NCI-H748 (cell line): ENCODE data around the gene CLDN14.
A peak's percentile ranks its signal among the peaks of the same experiment; 100 is the strongest.
"Not testable (repeated sequence)": the region's sequence is repeated elsewhere in the genome, so short reads cannot be mapped to it uniquely, and the experiment has no call there.

Source experiments
- DNase-seq: peaks from one replicate; lab custom pipeline; 2025; ENCODE audit not compliant: unreplicated experiment; lab: John Stamatoyannopoulos, UW

The CLDN14 gene

DNA sequence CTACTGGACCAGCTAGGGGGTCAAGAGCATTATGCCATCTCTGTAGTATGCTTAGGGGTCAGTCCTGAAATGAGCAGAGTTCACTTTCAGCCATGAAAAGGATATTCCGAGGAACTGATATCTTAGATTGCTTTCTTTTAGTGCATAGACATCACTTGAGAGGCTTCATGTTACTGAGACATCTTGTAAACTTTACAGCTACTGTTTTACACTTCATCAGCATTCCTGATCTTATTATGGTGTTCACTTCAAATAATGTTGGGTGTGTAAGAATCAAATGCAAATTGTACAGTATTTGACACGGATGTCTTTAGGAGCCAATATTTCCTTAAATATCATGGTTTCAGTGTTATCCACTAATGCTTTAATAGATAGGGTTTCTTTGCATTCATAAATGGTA lies 22.4 kb upstream of the CLDN14 start:
- no peak for DNase-seq

DNA sequence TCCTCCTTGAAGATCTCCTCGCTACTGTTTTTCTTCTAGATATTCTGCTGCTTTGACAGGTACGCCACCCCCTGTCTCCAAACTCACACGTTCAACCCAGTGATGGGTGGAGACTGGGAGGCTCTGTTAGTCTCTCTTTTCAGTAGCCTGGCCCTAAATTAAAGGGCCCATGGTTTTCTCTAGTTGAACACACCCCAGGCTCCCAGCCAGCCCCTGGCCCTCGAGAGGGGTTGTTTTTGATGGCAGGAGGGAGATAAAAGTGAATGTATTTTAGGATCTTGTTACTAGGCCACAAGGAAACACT lies 21.6 kb upstream of the CLDN14 start:
- no peak for DNase-seq

DNA sequence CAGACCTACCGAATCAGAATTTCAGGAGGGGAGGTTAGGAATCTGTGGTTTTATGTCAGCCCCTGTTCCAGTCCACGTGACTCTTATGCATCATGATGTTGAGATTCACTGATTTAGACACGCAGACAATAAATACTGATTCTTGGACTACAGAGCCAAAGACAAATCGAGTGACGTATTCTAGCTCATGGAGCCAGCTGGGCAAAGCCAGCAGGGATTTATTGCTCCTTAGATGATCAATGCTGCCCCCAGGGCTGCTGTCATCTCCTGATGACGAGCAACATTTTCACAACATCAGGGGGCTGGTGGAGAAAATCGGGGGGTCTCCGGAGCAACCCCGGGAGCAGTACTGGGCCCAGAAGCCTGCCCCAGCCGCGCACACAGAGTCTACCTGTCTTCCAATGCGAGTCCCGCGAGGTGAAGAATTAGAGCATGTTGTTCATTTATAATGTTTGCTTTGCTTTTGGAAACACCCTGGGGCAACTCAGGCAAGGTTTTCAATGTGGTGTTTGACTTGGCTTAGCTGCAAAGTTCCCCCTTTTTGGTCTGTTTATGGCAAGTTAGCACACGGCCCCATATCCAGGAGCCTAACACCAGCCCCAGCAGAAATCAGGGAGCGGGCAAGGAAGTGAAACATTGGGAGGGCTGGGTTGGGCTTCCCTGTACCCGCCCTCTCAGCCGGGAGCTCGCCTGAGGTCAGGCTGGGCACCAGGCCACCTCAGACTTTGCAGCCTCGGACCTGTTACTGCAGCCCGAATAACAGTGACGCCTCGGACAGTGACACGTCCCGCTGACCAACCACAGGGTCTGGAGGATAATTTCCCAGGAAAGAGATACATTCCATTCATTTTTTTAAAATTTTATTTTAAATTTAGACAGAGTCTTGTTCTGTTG lies 19.9 kb upstream of the CLDN14 start:
- no peak for DNase-seq

DNA sequence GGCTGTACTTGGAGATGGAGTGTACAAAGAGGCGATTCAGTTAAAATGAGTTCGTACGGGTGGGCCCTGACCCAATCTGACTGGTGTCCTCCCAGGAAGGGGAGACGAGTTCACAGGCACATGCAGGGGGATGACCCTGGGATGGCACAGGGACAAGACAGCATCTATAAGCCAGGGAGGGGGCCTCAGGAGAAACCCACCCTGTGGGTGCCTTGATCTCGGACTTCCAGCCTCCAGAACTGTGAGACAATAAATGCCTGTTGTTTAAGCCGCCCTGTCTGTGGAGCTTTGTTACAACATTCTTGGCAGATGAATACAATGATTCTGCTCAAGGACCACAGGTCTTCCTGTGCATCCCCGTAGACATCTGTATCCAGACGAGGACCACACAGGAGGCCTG lies 14.6 kb upstream of the CLDN14 start:
- no peak for DNase-seq

DNA sequence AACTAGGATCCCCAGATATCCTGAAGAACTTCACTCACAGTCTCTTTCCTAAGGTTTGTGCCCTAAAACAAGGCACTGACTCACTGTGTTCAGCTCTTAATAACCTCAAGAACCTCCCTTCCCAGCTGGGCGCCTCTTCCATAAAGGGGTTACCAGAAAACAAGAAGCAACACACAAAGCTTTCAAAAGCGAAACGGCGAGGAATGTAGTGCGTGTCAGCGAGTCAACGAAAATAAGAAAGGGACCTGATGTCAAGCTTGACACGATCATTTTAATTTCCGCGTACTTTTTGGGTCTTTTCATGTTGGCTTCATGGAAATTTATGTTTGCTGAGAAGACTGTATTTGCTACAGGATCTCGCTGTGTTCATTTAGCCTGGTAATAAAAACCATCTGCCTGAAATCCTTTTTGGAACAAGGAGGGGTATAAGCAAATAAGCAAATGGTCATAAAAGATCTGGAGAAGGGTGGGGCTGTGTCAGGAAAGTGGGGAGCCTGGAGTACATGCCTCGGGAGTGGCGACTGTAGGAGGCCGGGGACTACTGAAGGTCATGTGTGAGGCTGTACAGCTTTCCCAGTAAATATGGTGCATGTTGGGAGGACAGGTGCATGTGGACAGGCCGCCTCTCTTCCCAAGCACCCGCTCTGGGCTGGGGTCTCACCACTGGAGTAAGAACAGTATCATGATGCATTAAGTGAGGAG lies 11.4 kb upstream of the CLDN14 start:
- peak; percentile 25 for DNase-seq

DNA sequence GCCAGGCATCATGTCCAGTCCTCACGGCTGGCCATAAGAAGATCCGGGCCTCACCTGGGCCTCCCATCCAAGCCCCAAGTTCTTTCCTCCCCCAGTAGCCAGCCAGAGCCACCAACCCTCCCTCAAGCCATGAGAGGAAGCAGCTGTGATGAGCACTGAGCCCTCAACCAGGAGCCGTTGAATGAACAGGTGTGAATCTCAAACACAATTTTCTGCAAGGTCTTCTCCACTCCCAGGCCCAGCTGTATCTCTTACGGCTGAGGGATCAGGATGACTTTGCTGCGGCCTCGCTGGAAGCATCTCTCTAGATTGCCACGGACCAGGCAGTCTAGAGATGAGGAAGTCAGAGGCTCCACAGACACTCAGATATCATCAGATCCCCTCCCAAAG lies 9.8 kb upstream of the CLDN14 start:
- DNase-seq, result no peak

DNA sequence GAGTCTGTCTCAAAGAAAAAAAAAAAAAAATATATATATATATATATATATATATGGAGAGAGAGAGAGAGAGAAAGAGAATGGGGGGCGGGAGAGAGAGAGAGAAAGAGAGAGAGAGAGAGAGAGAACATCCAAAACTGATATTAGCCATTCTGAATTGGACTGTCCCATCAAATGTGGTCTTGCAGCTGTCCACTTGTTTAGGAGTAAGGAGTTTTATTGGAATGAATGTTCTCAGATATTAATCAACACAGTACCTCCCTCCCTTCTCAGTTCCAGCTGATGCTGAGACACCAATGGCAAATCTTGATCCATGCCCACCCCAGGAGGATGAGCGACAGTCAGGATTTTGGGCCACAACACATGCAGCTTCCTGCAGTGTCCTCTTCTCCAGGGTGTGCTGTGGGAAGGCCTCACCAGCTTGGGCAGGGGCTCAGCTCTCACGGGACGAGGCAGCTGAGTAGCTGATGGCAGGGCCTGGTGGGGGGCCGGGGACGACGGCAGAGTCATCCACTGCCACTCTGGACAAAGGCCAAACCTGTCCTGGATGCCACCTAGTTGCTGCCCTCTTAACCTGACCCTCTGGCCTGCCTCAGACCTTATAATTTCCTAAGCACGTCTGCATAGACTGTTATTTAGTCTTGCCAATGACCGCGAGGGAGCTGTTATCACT lies 9.3 kb upstream of the CLDN14 start:
- no peak for DNase-seq

DNA sequence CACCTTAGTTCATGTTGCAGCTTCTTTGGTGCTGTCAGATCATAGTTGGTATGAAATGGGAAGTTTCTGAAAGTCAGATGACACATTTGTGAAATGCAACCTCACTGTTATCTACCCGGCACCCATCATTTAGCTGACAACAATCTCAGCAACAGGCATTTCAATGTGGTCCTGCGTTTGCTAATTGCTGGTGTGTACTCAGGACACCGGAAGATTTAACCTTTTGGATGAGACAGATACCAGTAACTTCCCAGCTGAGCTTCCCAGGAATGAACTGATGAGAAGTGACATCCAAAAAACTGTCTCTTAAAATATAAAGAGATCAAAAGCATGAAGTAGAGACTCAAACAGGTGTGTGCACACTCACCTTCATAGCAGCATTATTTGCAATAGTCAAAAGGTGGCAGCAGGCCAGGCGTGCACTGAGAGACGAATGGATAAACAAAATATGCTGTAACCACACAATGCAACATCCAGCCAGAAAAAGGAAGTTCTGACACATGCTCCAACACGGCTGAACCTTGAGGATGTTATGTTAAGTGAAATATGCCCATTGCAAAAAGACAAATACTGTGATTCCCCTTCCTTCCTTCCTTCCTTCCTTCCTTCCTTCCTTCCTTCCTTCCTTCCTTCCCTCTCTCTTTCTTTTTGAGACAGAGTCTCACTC lies 7.9 kb upstream of the CLDN14 start:
- DNase-seq, result peak; percentile 7

DNA sequence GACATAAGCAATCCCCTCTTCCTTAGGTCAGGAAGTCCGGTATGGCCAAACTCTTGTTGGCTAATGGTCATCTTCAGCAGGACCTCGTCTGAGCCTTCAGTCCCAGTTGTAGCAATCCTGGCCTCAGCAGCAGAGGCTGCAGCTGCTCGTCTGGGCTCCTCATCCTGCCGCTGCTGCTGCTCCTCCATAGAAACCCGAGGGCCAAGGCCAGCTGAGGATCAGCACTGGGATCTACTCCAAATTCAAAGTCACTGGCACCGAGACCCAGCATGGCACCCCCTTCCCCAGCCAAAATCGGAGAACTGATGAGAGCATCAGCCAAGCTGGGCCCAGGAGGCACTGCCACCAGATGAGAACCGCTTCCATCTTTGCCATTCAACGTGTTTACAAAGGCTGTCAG lies 6.3 kb upstream of the CLDN14 start:
- DNase-seq, result no peak

DNA sequence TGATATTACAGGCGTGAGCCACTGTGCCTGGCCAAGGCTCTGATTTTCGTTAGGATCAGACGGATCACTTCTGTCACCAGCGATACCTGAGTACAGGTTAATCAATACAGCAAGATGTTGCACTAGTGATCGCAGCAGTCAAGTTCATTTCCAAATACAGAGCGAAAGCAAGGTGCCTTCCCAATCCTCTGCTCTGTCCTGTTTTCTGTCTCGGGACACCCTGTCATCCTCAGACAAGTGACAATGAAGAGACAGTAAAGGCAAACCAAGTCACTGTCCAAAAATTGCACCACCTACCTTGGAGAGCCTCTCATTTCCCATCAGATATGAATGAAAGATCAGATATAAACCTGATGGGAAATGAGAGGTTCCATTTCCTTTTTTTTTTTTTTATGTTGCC lies 5.6 kb upstream of the CLDN14 start:
- no peak for DNase-seq

DNA sequence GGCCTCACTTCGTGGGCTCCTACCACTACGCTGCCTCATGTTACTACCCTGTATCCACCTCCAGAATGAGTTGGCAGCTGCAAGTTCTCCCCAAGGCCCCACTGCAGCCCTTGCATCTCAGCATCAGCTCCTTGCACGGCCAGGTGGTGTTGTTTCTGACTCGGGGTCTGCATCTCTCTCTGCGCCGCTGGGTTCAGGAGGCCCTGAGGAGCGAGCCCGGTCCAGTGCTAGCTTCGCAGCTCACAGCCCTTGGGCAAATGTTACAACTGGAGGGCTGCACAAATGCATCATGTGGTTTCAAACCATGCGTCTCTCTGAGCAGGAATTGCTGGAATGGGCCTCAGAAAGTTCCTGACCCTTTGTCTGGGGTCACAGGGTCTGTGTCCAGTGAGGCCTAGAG lies 3.2 kb upstream of the CLDN14 start:
- DNase-seq, result no peak

DNA sequence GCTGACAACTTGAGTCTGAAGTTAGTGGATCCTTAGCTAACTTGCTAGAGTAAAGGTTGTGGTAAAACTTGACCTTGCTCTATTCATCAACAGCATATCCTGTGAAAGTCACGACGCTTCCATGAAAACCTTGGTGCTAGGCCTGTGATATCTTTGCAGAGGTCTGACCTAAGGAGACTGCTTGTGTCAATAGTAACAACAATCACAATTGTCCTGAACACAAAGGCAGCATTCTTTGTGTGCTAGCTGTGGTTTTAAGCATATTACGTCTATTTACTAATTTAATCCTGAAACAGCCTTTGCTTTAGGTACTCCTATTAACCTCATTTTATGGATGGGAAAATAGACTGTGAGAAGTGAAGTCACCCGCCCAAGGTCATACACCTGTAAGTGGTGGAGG lies 2.8 kb upstream of the CLDN14 start:
- no peak for DNase-seq

DNA sequence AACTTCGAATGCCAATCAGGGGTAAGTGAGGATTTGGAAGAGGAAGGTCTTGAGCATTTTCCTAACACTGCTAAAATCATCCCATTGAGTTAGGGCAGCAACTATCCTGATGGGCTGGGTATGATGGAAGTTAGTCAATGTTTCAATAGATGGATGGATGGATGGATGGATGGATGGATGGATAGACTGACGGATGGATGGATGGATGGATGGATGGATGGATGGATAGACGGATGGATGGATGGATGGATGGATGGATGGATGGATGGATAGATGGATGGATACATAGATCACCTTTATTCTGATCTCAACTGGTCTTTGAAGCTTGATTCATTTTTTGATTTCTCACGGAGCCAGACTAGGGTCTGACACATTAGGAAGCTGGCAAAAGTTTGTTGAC lies 2.3 kb upstream of the CLDN14 start:
- no peak for DNase-seq

DNA sequence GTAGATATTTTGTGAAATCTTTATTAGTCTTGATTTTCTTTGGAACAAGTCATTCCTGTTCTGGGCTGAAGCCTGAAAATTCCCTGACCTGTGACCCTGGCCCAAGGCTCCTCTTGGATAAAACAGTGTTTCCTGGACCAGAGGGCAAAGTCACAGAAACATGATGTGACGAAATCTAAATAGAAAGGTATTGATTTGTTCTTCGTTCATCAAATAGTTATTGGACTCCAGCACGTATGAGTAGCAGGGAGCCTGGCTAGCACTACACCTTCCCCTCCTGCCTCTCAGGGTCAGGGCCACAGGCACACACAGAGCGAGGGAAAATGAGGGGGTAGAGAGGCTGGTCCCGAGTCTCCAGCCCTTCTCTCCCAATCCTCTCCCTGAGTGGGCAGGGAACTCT lies 1.7 kb upstream of the CLDN14 start:
- DNase-seq, result no peak

DNA sequence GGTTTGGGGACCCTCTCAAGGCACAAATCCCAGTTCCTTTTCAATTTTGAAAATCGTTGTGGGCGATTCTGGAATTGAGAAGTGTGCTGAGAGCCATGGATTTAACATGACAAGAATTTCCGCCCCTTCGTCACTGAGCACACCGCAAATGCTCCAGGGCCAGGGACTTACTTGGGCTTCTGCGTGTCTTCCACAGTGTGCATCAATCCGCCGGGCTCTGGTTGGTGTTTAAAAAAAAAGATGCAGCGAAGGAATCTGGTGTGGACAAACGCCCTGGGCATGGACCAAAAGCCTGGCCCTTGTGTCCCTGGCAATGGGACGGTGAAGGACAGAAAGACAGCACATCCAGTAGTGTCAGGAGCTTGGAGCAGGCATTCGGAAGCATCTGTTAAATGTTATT lies 696 bp upstream of the CLDN14 start:
- no peak for DNase-seq

DNA sequence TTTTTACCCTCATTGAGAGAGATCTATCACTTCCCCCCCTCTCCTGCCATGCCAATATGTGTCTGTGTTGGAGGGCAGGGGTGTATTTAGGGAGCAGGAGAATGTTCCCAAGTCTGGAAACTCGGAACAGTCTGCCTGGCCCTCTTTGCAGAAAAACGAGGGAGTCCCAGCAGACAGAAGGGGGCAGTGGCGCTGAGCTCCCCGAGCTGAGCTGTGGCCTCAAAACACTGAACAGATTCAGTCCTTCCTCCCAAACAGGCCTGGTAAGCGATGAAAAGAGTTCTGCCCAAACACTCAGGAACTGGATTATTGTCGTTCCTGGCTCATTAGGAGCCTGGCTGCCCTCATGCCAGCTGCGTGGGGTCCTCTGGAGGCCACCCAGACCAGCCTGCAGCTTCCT lies 981 bp downstream of the CLDN14 start:
- DNase-seq, result no peak

DNA sequence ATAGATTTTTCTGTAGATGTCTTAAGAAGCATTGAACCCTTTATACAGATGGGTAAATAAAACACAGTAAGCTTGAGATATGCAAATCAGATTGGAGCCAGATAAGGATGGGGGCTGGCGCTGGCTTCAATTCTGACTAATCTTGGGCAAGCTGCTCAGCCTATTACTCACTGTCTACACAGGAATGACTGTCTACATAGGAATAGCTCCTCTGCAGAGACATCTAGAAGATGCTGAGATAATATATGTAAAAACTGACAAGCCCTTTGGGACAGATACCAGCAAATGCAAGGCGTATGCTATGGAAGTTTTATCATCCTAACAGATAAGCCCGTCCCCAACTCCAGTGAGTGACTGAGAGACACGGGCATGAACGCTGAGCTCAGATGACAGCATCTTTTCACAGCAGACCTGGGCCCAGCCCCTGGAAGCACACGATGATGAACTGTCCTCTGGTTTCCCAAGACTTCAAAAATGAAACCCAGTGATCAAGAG lies 1.7 kb downstream of the CLDN14 start:
- no peak for DNase-seq

DNA sequence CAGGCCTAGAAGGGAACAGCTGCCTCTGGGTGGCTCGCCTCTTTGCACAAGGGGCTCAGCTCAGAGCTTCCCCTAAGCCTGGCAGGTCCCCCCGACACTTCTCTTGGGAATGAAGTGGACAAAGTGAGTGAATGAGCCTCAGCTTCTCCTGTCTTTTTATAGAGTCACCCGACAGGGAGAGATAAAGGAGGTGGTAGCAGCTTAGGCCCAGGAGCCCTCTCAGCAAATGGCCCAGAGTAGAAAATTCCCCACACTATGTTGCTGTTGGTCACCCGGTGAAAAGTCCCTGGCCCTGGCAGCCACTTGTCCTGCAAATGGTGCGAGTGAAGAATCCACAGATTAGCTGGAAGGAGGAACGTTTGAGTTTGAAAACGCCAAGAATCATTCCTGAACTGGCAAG lies 2.4 kb downstream of the CLDN14 start:
- DNase-seq, result no peak

DNA sequence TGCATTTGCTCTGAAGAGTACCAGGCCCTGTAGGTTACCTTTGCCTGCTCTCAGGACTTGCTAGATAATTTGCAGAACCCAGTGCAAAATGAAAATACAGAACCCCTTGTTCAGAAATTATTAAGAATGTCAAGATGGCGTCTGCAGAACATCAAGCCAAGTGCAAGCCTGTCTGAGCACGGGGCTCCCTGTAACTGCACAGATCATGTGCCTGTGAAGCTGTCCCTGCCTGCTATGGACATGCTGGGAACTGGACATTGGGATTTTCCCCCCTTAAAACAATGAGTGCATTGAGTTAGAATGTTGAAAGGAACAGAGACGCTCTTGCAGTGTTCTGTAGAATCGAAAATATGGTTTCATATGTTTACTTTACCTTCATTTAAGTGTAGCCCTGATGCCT lies 2.9 kb downstream of the CLDN14 start:
- DNase-seq, result no peak

DNA sequence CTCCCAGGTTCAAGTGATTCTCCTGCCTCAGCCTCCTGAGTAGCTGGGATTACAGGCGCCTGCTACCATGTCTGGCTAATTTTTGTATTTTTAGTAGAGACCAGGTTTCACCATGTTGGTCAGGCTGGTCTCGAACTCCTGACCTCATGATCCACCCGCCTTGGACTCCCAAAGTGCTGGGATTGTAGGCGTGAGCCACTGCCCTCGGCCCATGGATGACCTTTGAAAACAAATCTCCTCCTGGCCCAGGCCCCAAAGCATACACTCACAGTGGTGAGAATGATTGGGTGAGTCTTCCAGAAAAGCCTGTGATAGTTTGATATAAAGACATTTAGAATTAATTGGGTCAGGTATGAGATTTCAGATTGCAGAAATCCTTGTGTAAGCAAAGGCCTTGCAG lies 3.4 kb downstream of the CLDN14 start:
- DNase-seq, result not testable (repeated sequence)

DNA sequence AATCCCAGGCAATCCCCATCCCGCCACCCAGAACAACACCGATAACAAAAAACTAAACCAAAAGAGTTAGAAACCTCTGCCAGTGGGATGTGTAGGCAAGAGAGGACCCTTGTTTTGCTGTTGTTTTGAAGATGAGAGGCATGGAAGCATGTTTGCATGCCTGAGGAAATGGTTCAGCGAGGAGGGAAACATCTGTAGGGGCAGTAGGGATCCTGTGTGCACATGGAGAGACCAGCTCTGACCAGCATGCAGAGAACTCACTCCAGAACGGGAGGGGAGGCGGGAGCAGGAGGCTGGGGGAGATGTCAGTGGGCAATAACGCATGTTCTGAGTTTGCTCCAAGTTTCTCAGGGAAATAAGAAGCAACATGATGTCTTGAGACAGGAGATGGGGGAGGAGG lies 5.3 kb downstream of the CLDN14 start:
- no peak for DNase-seq

DNA sequence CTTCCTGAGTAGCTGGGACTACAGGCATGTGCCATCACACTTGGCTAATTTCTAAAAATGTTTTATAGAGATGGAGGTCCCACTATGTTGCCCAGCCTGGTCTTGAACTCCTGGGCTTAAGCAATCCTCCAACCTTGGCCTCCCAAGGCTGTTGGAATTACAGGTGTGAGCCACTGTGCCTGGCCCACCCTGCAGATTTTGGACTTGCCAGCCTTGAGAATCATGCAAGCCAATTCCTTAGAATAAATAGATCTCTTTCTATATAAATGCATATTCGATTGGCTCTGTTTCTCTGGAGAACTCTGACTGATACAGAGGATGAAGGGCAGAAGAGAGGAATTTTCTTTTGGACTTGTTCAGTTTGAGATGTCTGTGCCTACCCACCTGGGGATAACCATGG lies 6.7 kb downstream of the CLDN14 start:
- no peak for DNase-seq
